VCaP (cell line): ENCODE measurements around the gene CCBE1.

Experiments
- H3K27ac ChIP-seq: fragments of 450-650 bp; 2 replicates; pipeline ENCODE4 v1.5.1; 2017
- CTCF ChIP-seq: fragments of 450-650 bp; conservative IDR thresholded peaks from 2 replicates; pipeline ENCODE4 v1.5.1; 2017; ENCODE audit warnings: mild to moderate bottlenecking, moderate library complexity

CCBE1 gene

GRCh38 chr18:59616501-59616900, 80.7 kb downstream of the CCBE1 start:
- H3K27ac ChIP-seq = no peak overlapping the region
- TF ChIP-seq CTCF = no peak

DNA sequence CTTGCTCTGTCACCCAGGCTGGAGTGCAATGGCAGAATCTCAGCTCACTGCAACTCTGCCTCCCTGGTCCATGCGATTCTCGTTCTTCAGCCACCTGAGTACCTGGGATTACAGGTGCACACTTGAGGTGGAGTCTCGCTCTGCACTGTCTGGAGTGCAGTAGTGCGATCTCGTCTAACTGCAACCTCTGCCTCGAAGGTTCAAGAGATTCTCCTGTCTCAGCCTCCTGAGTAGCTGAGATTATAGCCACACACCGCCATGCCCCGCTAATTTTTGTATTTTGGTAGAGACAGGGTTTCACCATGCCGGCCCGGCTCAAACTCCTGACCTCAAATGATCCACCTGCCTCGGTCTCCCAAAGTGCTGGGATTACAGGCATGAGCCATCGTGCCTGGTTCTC, 83.3 kb downstream of the CCBE1 start:
- H3K27ac ChIP-seq = no peak overlapping the region
- TF ChIP-seq CTCF = no peak

GRCh38 chr18:59612381-59612780, 84.8 kb downstream of the CCBE1 start:
- H3K27ac ChIP-seq = no peak overlapping the region
- TF ChIP-seq CTCF = no peak

DNA sequence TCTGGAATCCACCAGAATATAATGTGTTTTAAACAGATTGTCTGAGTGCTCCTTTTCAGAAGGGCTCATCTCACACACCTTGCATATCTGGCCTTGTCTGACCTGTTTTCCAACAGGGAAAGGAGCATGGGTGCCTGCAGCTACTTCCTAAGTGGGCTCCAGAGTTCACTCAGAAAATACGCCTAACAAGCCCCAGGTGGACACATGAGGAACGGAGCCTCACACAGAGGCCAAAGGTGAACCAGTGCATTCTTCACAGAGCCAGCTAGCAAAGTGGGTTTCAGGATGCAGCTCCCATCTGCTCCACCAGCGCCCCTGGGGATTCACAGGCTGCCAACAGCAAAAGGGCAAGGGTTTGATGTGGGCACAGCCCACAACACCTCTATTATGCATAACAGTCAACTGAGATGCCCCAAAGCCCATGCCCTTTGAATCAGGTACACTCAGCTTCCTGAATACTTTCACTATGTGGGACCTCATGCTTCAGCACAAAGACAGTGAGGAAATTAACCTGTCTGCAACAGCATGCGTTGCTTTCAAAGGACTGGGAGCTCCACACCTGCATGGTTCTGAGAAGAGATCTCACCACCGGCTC, 86.6 kb downstream of the CCBE1 start:
- no peak for TF ChIP-seq CTCF
- H3K27ac ChIP-seq = no peak overlapping the region

DNA sequence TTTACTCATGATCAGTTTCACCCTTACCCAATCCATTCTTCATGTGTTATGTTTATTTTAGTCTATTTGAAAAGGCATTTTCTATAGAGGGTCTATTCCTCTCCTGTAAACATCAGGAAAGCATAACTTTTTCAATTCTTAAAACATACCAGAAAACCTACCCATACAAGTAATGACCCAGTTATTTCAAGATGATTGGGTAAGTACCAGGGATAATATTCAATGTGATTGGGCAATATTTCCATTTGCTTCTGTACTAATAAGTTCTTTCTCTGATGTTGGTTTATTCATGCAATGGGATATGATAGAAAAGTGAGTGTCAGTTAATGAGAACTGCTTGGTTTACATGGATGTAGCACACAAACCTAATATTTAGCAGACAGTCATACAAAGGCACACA, 87.6 kb downstream of the CCBE1 start:
- TF ChIP-seq CTCF = no peak
- no peak overlapping the region for H3K27ac ChIP-seq

DNA sequence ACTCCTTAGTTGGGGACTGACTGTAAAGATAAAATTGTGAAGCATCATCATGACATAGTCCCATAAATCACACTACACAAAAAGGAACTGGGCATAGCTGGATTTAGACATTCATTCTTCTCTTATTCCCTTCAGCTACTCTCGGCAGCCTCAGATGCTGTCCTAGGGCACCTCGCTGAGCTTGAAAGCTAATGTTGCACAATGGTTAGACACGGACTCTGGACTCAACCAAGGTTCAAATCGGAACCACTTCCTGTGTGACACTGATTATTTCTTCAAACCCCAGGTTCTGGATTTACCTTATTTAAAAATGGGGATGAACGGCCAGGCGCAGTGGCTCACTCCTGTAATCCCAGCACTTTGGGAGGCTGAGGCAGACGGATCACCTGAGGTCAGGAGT, 89.8 kb downstream of the CCBE1 start:
- no peak overlapping the region for H3K27ac ChIP-seq
- TF ChIP-seq CTCF = no peak

DNA sequence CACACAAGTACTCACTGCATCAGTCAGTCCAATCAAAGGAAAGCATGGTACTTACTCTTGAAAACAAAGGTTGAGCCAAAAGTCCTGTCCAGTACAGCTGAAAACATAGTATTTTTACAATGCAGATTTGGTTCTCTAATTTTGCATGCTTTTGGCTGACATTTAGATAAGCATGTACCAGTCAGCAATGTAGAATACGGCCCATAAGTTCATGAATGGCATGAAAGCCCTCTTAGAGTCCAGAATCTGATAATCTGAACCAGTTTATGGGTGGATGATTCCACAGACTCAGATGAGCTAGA, 90.2 kb downstream of the CCBE1 start:
- TF ChIP-seq CTCF = no peak
- no peak overlapping the region for H3K27ac ChIP-seq
